KG1 (cell line): ENCODE data around the gene MNAT1.
"Not testable (repeated sequence)": the region's sequence is repeated elsewhere in the genome, so short reads cannot be mapped to it uniquely, and the experiment has no call there.

Experiments used
- DNase-seq: peaks from one replicate; lab custom pipeline; 2025; lab: John Stamatoyannopoulos, UW

The MNAT1 gene

GRCh38 chr14:60734465-60735242 is at the start of gene MNAT1:
MNAT1 (plus strand) TSS chr14:60734761; CDS start chr14:60734863, 102 bp downstream.
- DNase-seq = peak; percentile 63

GRCh38 chr14:60686865-60687264 is 47.7 kb upstream of the MNAT1 start:
- DNase-seq = no peak

- no peak for DNase-seq
Observed at GRCh38 chr14:60691383-60692113, 43.0 kb upstream of the MNAT1 start.

GRCh38 chr14:60695327-60695726 is 39.2 kb upstream of the MNAT1 start:
- DNase-seq = no peak

DNA sequence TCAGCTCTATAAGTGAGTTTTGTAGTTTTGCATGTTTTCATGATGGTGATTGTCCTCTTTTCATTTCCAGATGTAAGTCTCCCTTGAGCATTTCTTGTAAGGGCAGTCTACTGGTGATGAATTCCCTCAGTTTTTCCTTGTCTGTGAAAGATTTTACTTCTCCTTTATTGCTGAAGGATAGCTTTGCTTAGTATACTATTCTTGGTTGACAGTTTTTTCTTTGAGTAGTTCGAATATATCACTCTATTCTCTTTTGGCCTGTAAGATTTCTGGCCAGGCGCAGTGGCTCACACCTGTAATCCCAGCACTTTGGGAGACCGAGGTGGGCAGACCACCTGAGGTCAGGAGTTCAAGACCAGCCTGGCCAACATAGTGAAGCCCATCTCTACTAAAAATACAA is 34.0 kb upstream of the MNAT1 start:
- no peak for DNase-seq

DNA sequence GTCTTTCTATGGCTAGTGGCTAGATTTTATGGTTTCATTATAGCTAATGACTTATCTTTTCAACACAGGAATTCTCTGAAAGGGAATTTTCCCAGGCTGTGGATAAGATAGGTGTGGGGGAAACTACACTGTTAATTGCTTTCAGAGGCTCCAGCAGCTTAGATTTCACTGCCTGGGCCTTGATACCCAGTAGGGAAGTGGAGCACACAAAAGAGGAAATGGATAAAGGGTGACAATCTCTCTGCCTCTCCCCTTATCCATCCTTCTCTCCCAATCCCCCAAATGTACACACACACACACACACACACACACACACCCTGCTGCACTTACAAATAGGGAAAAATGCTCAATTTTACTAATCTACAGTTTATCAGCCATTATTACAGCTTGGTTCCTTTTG is 29.5 kb upstream of the MNAT1 start:
- DNase-seq = no peak

- no peak for DNase-seq
Observed at GRCh38 chr14:60707858-60708257, 26.7 kb upstream of the MNAT1 start.

DNA sequence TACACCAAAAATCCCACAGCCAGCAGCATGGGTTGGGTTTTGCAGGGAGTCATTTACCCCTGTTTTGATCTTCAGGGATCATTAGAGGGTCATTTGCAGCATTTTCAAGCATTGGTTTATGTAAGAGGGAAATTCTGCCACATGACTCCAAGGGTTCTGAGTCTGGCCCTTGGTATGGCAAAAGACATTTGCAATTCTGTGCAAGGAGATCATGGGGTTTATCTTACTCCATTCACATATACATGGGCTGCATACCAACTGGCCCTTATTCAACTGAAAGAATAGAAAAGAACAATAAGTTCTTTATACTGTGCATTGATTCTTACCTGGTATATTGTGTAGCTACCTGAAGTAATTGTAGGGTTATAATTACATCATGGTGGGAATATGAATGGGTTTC is 24.1 kb upstream of the MNAT1 start:
- no peak for DNase-seq

- DNase-seq = no peak
Observed at GRCh38 chr14:60713513-60713912, 21.0 kb upstream of the MNAT1 start.

- no peak for DNase-seq
Observed at GRCh38 chr14:60720391-60720790, 14.2 kb upstream of the MNAT1 start.

- no peak for DNase-seq
Observed at GRCh38 chr14:60720962-60721325, 13.6 kb upstream of the MNAT1 start.

DNA sequence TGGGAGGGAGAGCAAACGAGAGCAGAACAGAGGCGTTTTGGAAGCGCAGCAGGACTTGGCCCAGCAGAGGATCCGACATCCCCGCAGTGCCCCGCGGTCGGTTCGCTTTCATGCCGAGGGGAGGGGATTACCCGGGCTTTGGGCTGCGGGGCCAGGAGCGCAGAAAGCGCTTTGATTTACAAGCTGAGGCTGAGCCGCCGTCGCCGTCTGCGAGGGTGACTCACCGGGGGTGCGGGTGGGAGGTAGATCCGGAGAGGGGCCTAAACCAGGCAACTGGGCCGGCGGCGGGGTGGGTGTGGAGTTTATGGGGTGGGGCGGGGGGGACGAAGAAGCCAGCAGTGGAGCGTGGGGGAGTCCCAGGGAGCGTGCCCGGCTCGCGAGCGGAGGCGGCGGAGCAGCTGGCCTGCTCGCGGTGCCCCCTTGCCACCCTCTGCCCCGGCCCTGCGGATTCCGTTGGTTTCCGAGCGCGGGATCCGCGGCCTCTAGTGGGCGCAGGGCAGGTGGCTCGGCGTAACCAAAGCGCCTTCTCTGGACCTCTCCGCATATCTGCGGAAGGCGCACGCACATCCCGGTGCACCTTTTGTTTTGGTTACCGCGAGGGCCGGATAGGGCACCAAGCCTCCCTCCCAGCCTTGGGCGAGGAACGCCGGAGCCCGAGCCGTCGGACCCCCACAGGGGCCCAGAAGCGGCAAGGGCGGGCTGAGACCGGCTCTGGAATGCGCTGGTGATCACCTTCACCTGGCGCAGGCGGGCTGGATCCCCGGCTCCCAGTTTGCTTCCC is 13.0 kb upstream of the MNAT1 start:
- no peak for DNase-seq

- no peak for DNase-seq
Observed at GRCh38 chr14:60722107-60722356, 12.5 kb upstream of the MNAT1 start.

GRCh38 chr14:60722357-60723115 is 12.0 kb upstream of the MNAT1 start:
- DNase-seq = no peak

DNA sequence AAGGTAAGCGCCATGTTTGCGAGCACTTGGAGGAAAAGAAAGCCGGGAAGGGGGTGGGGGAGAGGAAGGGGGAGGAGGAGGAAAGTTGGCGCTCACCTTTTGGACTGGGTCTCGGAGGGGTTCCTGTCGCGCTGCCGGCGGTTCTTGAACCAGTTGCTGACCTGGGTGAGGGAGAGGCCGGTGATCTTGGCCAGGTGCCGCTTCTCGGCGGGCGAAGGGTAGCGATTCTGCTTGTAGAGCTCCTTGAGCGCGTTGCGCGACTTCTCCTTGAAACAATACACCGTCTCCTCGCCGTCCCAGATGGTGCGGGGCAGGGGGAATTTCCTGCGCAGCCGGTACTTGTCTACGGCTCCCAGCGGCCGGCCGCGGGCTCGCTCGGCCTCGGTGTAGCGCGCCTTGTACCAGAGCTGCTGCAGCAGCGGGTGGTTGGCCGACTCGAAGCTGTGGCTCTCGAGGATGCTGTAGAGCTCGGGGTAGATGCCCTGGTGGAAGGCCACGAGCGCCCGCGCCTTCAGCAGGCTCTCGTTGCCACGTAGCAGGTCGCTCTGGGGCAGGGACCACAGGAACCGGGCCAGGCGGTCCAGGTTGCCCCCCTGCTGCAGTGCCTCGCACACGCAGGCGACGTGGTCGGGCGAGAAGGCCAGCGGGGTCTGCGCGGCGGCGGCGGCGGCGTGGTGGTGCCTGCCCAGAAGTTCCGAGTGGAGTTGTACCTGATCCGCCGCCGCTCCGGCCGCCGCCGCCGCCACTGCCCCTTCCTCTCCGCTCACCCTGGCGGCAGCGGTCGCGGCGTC is 11.2 kb upstream of the MNAT1 start:
- DNase-seq = peak; percentile 19

GRCh38 chr14:60723907-60724618 is 10.5 kb upstream of the MNAT1 start, which contains the start of gene SIX4:
SIX4 (minus strand) TSS chr14:60724351; CDS start chr14:60724074, 277 bp downstream.
- no peak for DNase-seq

GRCh38 chr14:60731291-60731690 is 3.3 kb upstream of the MNAT1 start:
- DNase-seq = not testable (repeated sequence)

DNA sequence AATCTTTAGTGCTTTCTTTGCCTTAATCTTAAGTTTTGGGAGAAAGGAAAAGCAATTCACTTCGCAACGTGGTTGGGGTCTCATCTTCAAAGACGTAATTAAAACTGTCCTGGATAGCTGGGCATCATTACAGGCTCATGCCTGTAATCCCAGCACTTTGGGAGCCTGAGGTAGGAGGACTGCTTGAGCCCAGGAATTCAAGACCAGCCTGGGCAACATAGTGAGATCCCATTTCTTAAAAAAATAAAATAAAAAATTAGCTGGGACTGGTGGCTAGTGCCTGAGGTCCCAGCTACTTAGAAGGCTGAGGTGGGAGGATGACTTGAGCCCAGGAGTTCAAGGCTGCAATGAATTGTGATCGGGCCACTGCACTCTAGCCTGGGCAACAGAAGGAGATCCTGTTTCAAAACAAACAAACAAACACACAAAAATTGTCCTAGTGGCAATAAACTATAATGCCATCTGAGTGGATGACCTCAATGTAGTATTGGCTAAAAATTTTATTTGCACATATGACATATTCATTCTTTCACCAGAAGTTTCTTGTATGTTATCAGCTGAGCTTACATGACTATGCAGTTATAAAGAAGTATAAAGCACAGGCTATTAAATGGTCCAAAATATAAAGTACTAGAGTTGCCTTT is 1.6 kb upstream of the MNAT1 start:
- no peak for DNase-seq

GRCh38 chr14:60735416-60735815 is 855 bp downstream of the MNAT1 start:
- DNase-seq = no peak

DNA sequence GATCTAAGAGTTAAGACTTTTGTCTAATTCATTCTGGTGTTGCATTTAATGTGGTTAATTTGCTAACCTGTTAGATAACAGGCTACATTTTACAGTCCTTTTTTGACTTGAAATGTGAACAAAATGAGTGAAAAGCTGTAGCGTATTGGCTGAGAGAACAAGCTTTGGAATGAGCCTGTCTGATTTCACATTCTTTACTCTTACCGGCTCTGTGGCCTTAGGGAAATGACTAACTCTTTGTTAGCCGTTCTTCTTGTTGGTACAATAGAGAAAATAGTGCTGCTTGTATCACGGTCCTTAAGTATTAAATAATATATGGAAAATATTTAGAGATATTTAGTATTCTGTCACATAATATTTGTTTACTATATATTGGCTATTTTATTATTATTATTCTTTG is 1.9 kb downstream of the MNAT1 start:
- no peak for DNase-seq
